Activated naive CD8-positive, alpha-beta T cell treated with anti-CD3 and anti-CD28 coated beads, Interleukin-2, amount 50 U/mL, for 24 hours (primary cell): ENCODE data around the gene SRP54.
"Not testable (repeated sequence)": the region's sequence is repeated elsewhere in the genome, so short reads cannot be mapped to it uniquely, and the experiment has no call there.

Experiments
- ATAC-seq: fragments of 150-1000 bp; cut with Tn5 transposase; one replicate; pipeline ENCODE4 v1.10.0; 2021
- DNase-seq: peaks from one replicate; pipeline ENCODE4 v3.0.0; 2021
- H3K27ac Mint-ChIP-seq: one replicate; pipeline ENCODE4 v1.8.0; 2021; ENCODE audit warnings: mild to moderate bottlenecking, mixed read lengths
- H3K27me3 Mint-ChIP-seq: one replicate; pipeline ENCODE4 v1.8.0; 2021; ENCODE audit warnings: mixed read lengths
- H3K36me3 Mint-ChIP-seq: one replicate; pipeline ENCODE4 v1.8.0; 2021; ENCODE audit warnings: low read depth, mixed read lengths
- H3K4me1 Mint-ChIP-seq: one replicate; pipeline ENCODE4 v1.8.0; 2021; ENCODE audit warnings: mixed read lengths
- H3K4me3 Mint-ChIP-seq: one replicate; pipeline ENCODE4 v1.8.0; 2021; ENCODE audit warnings: mild to moderate bottlenecking, moderate library complexity, mixed read lengths
- H3K9me3 Mint-ChIP-seq: one replicate; pipeline ENCODE4 v1.8.0; 2021; ENCODE audit warnings: mixed read lengths

The SRP54 gene

GRCh38 chr14:34982421-34983147, at the start of gene SRP54:
TSS of gene SRP54 (plus strand) at chr14:34982992. CDS start at chr14:34996710, 13,718 bp downstream.
- ATAC-seq, result peak; percentile 86
- peaks cover 10% of the 10 kb centered on the region for H3K36me3 Mint-ChIP-seq
- H3K4me1 Mint-ChIP-seq, result peaks cover 13% of the 10 kb centered on the region
- H3K9me3 Mint-ChIP-seq, result no peaks in the 10 kb centered on the region
- peak; percentile 100 for DNase-seq
- H3K27me3 Mint-ChIP-seq, result no peaks in the 10 kb centered on the region
- no peak within 1 kb of the TSS for H3K27ac Mint-ChIP-seq
- no peak within 1 kb of the TSS for H3K4me3 Mint-ChIP-seq

- H3K9me3 Mint-ChIP-seq, result no peaks in the 10 kb centered on the region
- H3K4me3 Mint-ChIP-seq, result no peak overlapping the region
- no peaks in the 10 kb centered on the region for H3K27me3 Mint-ChIP-seq
- DNase-seq (no peak), ATAC-seq (no peak)
- H3K4me1 Mint-ChIP-seq, result peaks cover 54% of the 10 kb centered on the region
- H3K36me3 Mint-ChIP-seq, result peaks cover 3% of the 10 kb centered on the region
- H3K27ac Mint-ChIP-seq, result peak overlapping the region; percentile 30
These were observed 49.5 kb upstream of the SRP54 start for GRCh38 chr14:34933301-34933700.

GRCh38 chr14:34935488-34935887, 47.3 kb upstream of the SRP54 start:
- Mint-ChIP-seq H3K36me3 (peaks cover 6% of the 10 kb centered on the region), H3K9me3 (no peaks in the 10 kb centered on the region), H3K27me3 (no peaks in the 10 kb centered on the region), H3K4me1 (peaks cover 36% of the 10 kb centered on the region), H3K27ac (peak overlapping the region; percentile 74), H3K4me3 (no peak overlapping the region)
- DNase-seq (no peak), ATAC-seq (no peak)

- DNase-seq (no peak), ATAC-seq (no peak)
- Mint-ChIP-seq H3K4me3 (no peak overlapping the region), H3K4me1 (peaks cover 22% of the 10 kb centered on the region), H3K27me3 (no peaks in the 10 kb centered on the region), H3K9me3 (no peaks in the 10 kb centered on the region), H3K27ac (no peak overlapping the region), H3K36me3 (peaks cover 14% of the 10 kb centered on the region)
These were observed 45.4 kb upstream of the SRP54 start for GRCh38 chr14:34937442-34937841.

GRCh38 chr14:34937876-34938275, 44.9 kb upstream of the SRP54 start:
- H3K36me3 Mint-ChIP-seq, result peaks cover 14% of the 10 kb centered on the region
- no peaks in the 10 kb centered on the region for H3K27me3 Mint-ChIP-seq
- H3K9me3 Mint-ChIP-seq, result no peaks in the 10 kb centered on the region
- DNase-seq (no peak), ATAC-seq (no peak)
- no peak overlapping the region for H3K4me3 Mint-ChIP-seq
- H3K4me1 Mint-ChIP-seq, result peaks cover 21% of the 10 kb centered on the region
- no peak overlapping the region for H3K27ac Mint-ChIP-seq

GRCh38 chr14:34943506-34943905, 39.3 kb upstream of the SRP54 start:
- no peak overlapping the region for H3K4me3 Mint-ChIP-seq
- H3K4me1 Mint-ChIP-seq, result no peaks in the 10 kb centered on the region
- no peak for DNase-seq
- peaks cover 26% of the 10 kb centered on the region for H3K36me3 Mint-ChIP-seq
- H3K27ac Mint-ChIP-seq, result no peak overlapping the region
- H3K9me3 Mint-ChIP-seq, result peaks cover 6% of the 10 kb centered on the region
- no peaks in the 10 kb centered on the region for H3K27me3 Mint-ChIP-seq
- ATAC-seq, result no peak

GRCh38 chr14:34944744-34945143, 38.0 kb upstream of the SRP54 start:
- no peaks in the 10 kb centered on the region for H3K4me1 Mint-ChIP-seq
- no peaks in the 10 kb centered on the region for H3K27me3 Mint-ChIP-seq
- ATAC-seq (no peak), DNase-seq (no peak)
- H3K27ac Mint-ChIP-seq, result no peak overlapping the region
- H3K9me3 Mint-ChIP-seq, result peaks cover 6% of the 10 kb centered on the region
- no peak overlapping the region for H3K4me3 Mint-ChIP-seq
- peaks cover 27% of the 10 kb centered on the region for H3K36me3 Mint-ChIP-seq

GRCh38 chr14:34946699-34947098, 36.1 kb upstream of the SRP54 start:
- H3K27ac Mint-ChIP-seq, result no peak overlapping the region
- DNase-seq, result no peak
- H3K36me3 Mint-ChIP-seq, result peaks cover 26% of the 10 kb centered on the region
- no peak overlapping the region for H3K4me3 Mint-ChIP-seq
- ATAC-seq, result no peak
- H3K4me1 Mint-ChIP-seq, result no peaks in the 10 kb centered on the region
- H3K9me3 Mint-ChIP-seq, result peaks cover 6% of the 10 kb centered on the region
- H3K27me3 Mint-ChIP-seq, result no peaks in the 10 kb centered on the region

GRCh38 chr14:34951286-34951685, 31.5 kb upstream of the SRP54 start:
- no peak for DNase-seq
- no peaks in the 10 kb centered on the region for H3K4me1 Mint-ChIP-seq
- H3K4me3 Mint-ChIP-seq, result no peak overlapping the region
- no peaks in the 10 kb centered on the region for H3K9me3 Mint-ChIP-seq
- H3K27ac Mint-ChIP-seq, result no peak overlapping the region
- peaks cover 15% of the 10 kb centered on the region for H3K36me3 Mint-ChIP-seq
- no peak for ATAC-seq
- no peaks in the 10 kb centered on the region for H3K27me3 Mint-ChIP-seq

GRCh38 chr14:34956931-34957330, 25.9 kb upstream of the SRP54 start:
- Mint-ChIP-seq H3K27ac (no peak overlapping the region), H3K27me3 (no peaks in the 10 kb centered on the region), H3K4me1 (no peaks in the 10 kb centered on the region), H3K9me3 (no peaks in the 10 kb centered on the region), H3K36me3 (peaks cover 23% of the 10 kb centered on the region), H3K4me3 (no peak overlapping the region)
- DNase-seq (no peak), ATAC-seq (no peak)

GRCh38 chr14:34957771-34958286, 25.0 kb upstream of the SRP54 start:
- no peaks in the 10 kb centered on the region for H3K9me3 Mint-ChIP-seq
- ATAC-seq (no peak), DNase-seq (no peak)
- H3K4me1 Mint-ChIP-seq, result no peaks in the 10 kb centered on the region
- peaks cover 21% of the 10 kb centered on the region for H3K36me3 Mint-ChIP-seq
- H3K27ac Mint-ChIP-seq, result no peak overlapping the region
- no peak overlapping the region for H3K4me3 Mint-ChIP-seq
- H3K27me3 Mint-ChIP-seq, result no peaks in the 10 kb centered on the region

- DNase-seq, H3K27me3 Mint-ChIP-seq, H3K4me3 Mint-ChIP-seq, H3K9me3 Mint-ChIP-seq, H3K27ac Mint-ChIP-seq, ATAC-seq: not testable (repeated sequence)
- Mint-ChIP-seq H3K36me3 (peaks cover 16% of the 10 kb centered on the region), H3K4me1 (peaks cover 13% of the 10 kb centered on the region)
These were observed 20.7 kb upstream of the SRP54 start for GRCh38 chr14:34962106-34962505.

- Mint-ChIP-seq H3K4me1 (peaks cover 24% of the 10 kb centered on the region), H3K27ac (no peak overlapping the region), H3K27me3 (no peaks in the 10 kb centered on the region), H3K36me3 (peaks cover 17% of the 10 kb centered on the region), H3K4me3 (no peak overlapping the region), H3K9me3 (no peaks in the 10 kb centered on the region)
- DNase-seq (no peak), ATAC-seq (no peak)
These were observed 17.6 kb upstream of the SRP54 start for GRCh38 chr14:34964977-34965764.

GRCh38 chr14:34965912-34966311, 16.9 kb upstream of the SRP54 start:
- H3K9me3 Mint-ChIP-seq, result no peaks in the 10 kb centered on the region
- no peak overlapping the region for H3K27ac Mint-ChIP-seq
- H3K4me1 Mint-ChIP-seq, result peaks cover 24% of the 10 kb centered on the region
- DNase-seq (no peak), ATAC-seq (peak; percentile 16)
- H3K27me3 Mint-ChIP-seq, result no peaks in the 10 kb centered on the region
- no peak overlapping the region for H3K4me3 Mint-ChIP-seq
- peaks cover 20% of the 10 kb centered on the region for H3K36me3 Mint-ChIP-seq

- H3K4me1 Mint-ChIP-seq, result peaks cover 24% of the 10 kb centered on the region
- DNase-seq (no peak), ATAC-seq (peak; percentile 97)
- no peak overlapping the region for H3K4me3 Mint-ChIP-seq
- peaks cover 20% of the 10 kb centered on the region for H3K36me3 Mint-ChIP-seq
- no peaks in the 10 kb centered on the region for H3K27me3 Mint-ChIP-seq
- peak overlapping the region; percentile 29 for H3K27ac Mint-ChIP-seq
- no peaks in the 10 kb centered on the region for H3K9me3 Mint-ChIP-seq
These were observed 16.4 kb upstream of the SRP54 start for GRCh38 chr14:34966413-34966812.
